GM19324 (cell line): Measurements from ENCODE around the gene SLITRK4.

Experiments
- ATAC-seq: cut with Tn5 transposase; IDR thresholded peaks from one replicate; pipeline ENCODE4 v1.9.1; 2021; ENCODE audit warnings: mild to moderate bottlenecking, moderate library complexity; ENCODE audit not compliant: unreplicated experiment, low FRiP score

The SLITRK4 gene

GRCh38 chrX:143635915-143636314 lies at the start of gene SLITRK4:
SLITRK4 (minus strand) TSS chrX:143636101; CDS start chrX:143631108, 4,993 bp downstream.
- ATAC-seq, result no peak

GRCh38 chrX:143683486-143683885 lies 47.6 kb upstream of the SLITRK4 start:
- ATAC-seq, result no peak

- no peak for ATAC-seq
Measured at GRCh38 chrX:143674926-143675325, 39.0 kb upstream of the SLITRK4 start.

GRCh38 chrX:143669395-143669794 lies 33.5 kb upstream of the SLITRK4 start:
- ATAC-seq, result no peak

- ATAC-seq, result no peak
Measured at GRCh38 chrX:143664302-143664701, 28.4 kb upstream of the SLITRK4 start.

- ATAC-seq, result no peak
Measured at GRCh38 chrX:143663755-143664154, 27.9 kb upstream of the SLITRK4 start.

- no peak for ATAC-seq
Measured at GRCh38 chrX:143661286-143661685, 25.4 kb upstream of the SLITRK4 start.

GRCh38 chrX:143648705-143649104 lies 12.8 kb upstream of the SLITRK4 start:
- no peak for ATAC-seq

- no peak for ATAC-seq
Measured at GRCh38 chrX:143642426-143642825, 6.5 kb upstream of the SLITRK4 start.

GRCh38 chrX:143636831-143637230 lies 930 bp upstream of the SLITRK4 start:
- ATAC-seq, result no peak

- no peak for ATAC-seq
Measured at GRCh38 chrX:143634663-143635455, 1.0 kb downstream of the SLITRK4 start.

- ATAC-seq, result no peak
Measured at GRCh38 chrX:143634309-143634662, 1.6 kb downstream of the SLITRK4 start.

- ATAC-seq, result no peak
Measured at GRCh38 chrX:143633461-143634308, 2.2 kb downstream of the SLITRK4 start.

GRCh38 chrX:143632625-143633410 lies 3.1 kb downstream of the SLITRK4 start:
- no peak for ATAC-seq

- no peak for ATAC-seq
Measured at GRCh38 chrX:143623657-143624056, 12.2 kb downstream of the SLITRK4 start.

- no peak for ATAC-seq
Measured at GRCh38 chrX:143621276-143621675, 14.6 kb downstream of the SLITRK4 start.

GRCh38 chrX:143615851-143616250 lies 20.1 kb downstream of the SLITRK4 start:
- ATAC-seq, result no peak

- ATAC-seq, result no peak
Measured at GRCh38 chrX:143601809-143602208, 34.1 kb downstream of the SLITRK4 start.

GRCh38 chrX:143581240-143581639 lies 54.7 kb downstream of the SLITRK4 start:
- no peak for ATAC-seq

GRCh38 chrX:143580266-143580665 lies 55.6 kb downstream of the SLITRK4 start:
- no peak for ATAC-seq
